ENCODE measurements around the gene RUNX1. TPM values are rescaled to one million over a fixed set of nuclear protein-coding genes. Genes with fewer than 3 reads are reported as not detected.
A peak's percentile ranks its signal among the peaks of the same experiment; 100 is the strongest.

Gene RUNX1
- total RNA-seq, 6 experiments from 2014 or later = 2.9 to 18.3 (median 4.3) TPM

DNA sequence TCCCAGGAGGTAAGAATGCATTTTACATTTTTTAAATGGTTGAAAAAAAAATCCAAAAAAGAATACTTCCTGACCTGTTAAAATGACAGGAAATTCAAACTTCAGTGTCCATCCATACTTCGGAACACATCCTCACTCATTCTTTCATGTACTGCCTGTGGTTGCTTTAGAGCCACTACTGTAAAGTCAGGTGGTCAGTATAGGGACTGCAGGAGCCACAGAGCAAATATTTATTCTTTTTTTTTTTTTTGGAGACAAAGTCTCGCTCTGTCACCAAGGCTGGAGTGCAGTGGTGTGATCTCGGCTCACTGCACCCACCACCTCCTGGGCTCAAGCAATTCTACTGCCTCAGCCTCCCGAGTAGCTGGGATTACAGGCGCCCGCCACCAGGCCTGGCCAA, 255.6 kb downstream of the RUNX1 start:
- DNase-seq (no peak), ATAC-seq (peak in 3 of 4 donors; percentile 9 to 40 (median 14))
- no peak overlapping the region for H3K4me3 ChIP-seq
- H3K27ac ChIP-seq = peak overlapping the region in 1 of 3 donors; percentile 85
- H3K27me3 ChIP-seq = no peaks in the 10 kb centered on the region
- intact Hi-C loops (cut with DNase I) = no loop called here
- peaks cover 0 to 58% (median 8%) of the 10 kb centered on the region in 4 donors for H3K4me1 ChIP-seq
- 57% methylated on average over 6 of the region's 6 CpGs for WGBS (ENCODE audit: insufficient coverage, low coverage, low lambda C conversion rate, missing lambda C conversion rate)
- no peak for TF ChIP-seq POLR2A (IDR thresholded peaks at IDR 0.05)
- TF ChIP-seq, protein P1, sequence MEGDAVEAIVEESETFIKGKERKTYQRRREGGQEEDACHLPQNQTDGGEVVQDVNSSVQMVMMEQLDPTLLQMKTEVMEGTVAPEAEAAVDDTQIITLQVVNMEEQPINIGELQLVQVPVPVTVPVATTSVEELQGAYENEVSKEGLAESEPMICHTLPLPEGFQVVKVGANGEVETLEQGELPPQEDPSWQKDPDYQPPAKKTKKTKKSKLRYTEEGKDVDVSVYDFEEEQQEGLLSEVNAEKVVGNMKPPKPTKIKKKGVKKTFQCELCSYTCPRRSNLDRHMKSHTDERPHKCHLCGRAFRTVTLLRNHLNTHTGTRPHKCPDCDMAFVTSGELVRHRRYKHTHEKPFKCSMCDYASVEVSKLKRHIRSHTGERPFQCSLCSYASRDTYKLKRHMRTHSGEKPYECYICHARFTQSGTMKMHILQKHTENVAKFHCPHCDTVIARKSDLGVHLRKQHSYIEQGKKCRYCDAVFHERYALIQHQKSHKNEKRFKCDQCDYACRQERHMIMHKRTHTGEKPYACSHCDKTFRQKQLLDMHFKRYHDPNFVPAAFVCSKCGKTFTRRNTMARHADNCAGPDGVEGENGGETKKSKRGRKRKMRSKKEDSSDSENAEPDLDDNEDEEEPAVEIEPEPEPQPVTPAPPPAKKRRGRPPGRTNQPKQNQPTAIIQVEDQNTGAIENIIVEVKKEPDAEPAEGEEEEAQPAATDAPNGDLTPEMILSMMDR (IDR thresholded peaks at IDR 0.05) = peak in 1 of 4 donors; percentile 19
- no peaks in the 10 kb centered on the region for H3K36me3 ChIP-seq
- H3K9me3 ChIP-seq = no peaks in the 10 kb centered on the region

DNA sequence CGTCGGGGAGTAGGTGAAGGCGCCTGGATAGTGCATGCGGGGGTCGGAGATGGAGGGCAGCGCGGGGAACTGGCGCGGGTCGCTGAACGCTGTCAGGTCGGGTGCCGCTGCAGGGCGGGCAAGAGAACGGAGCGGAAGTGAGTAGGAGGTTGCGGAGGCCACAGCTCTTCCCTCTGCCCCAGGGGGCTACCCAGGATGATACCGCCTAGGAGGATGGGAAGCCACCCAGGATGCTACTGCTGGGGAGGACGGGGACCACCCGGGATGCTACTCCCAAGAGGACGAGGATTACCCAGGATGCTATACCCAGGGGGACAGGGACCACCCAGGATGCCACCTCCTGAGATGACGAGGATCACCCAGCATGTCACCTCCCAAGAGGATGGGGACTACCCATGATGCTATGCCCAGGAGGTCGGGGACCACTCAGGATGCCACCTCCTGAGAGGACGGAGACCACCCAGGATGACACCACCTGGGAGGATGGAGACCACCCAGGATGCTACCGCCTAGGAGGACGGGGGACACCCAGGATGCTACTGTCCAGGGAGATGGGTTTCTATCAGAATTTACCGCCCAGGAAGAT, 256.5 kb downstream of the RUNX1 start:
- Histone ChIP-seq H3K4me1 (peaks cover 0 to 59% (median 8%) of the 10 kb centered on the region in 4 donors), H3K4me3 (no peak overlapping the region), H3K27me3 (no peaks in the 10 kb centered on the region), H3K36me3 (no peaks in the 10 kb centered on the region), H3K9me3 (no peaks in the 10 kb centered on the region), H3K27ac (no peak overlapping the region)
- TF ChIP-seq, protein P1 (IDR thresholded peaks at IDR 0.05) = no peak
- TF ChIP-seq POLR2A (IDR thresholded peaks at IDR 0.05) = no peak
- DNase-seq (no peak), ATAC-seq (no peak)
- WGBS (ENCODE audit: insufficient coverage, low coverage, low lambda C conversion rate, missing lambda C conversion rate) = 86% methylated on average over 7 of the region's 27 CpGs
- intact Hi-C loops (cut with DNase I) = no loop called here

DNA sequence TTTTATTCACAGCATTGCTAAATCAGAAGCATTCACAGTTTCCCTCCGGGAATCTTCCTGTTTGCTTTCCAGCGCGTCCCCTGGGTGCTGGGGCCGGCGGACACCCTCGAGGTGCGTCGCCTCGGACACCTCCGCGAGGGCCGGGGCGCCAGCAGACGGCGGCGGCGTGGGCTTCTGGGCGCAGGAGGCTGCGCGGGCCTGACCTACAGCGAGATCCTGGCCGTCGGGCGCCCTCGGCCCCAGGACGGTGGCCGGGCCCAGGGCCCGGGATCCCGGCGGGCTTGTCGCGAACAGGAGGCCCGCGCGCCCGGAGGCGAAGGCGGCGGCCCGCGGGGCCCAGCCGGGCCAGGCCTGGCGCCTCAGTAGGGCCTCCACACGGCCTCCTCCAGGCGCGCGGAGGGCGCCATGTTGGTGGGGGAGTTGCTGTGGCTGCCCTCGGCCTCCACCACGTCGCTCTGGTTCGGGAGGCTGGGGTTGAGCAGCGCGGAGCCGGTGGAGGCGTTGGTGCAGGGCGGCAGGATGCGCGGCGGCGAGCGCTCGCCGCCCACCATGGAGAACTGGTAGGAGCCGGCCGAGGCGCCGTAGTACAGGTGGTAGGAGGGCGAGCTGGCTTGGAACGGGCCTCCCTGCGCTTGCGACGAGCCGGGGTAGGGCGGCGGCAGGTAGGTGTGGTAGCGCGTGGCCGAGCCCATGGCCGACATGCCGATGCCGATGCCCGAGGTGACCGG, 257.2 kb downstream of the RUNX1 start:
- no peak overlapping the region for H3K4me3 ChIP-seq
- peak in 1 of 3 donors; percentile 58 for DNase-seq
- peaks cover 0 to 55% (median 8%) of the 10 kb centered on the region in 4 donors for H3K4me1 ChIP-seq
- TF ChIP-seq POLR2A (IDR thresholded peaks at IDR 0.05) = no peak
- TF ChIP-seq, protein P1 (IDR thresholded peaks at IDR 0.05) = no peak
- WGBS (ENCODE audit: insufficient coverage, low coverage, low lambda C conversion rate, missing lambda C conversion rate) = 90% methylated on average over 6 of the region's 84 CpGs
- no peak for ATAC-seq
- H3K27ac ChIP-seq = no peak overlapping the region
- H3K36me3 ChIP-seq = no peaks in the 10 kb centered on the region
- no peaks in the 10 kb centered on the region for H3K9me3 ChIP-seq
- intact Hi-C loops (cut with DNase I) = no loop called here
- no peaks in the 10 kb centered on the region for H3K27me3 ChIP-seq

DNA sequence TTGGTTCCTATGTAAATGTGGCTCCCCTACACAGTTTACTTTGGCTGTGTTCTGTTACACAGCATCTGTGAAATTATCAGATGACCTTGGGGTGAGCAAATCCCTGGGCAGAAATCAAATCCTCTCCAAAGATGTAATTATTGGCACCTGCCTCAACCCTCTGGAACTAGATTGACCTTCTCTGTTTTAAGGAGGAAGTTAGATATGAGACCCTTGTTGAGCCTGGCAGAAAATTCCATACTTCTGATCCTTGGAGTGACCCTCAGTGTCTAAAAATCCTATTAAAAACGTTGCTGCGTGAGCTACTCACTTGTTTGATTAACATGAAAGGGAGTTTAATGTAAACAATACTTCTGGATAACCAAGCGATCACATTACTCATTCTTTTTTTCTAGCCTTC, 258.3 kb downstream of the RUNX1 start:
- Histone ChIP-seq H3K4me3 (no peak overlapping the region), H3K36me3 (no peaks in the 10 kb centered on the region), H3K27ac (no peak overlapping the region), H3K27me3 (no peaks in the 10 kb centered on the region), H3K4me1 (peaks cover 0 to 44% (median 4%) of the 10 kb centered on the region in 4 donors), H3K9me3 (no peaks in the 10 kb centered on the region)
- DNase-seq (no peak), ATAC-seq (peak in 2 of 4 donors; percentile 9 to 33)
- no peak for TF ChIP-seq POLR2A (IDR thresholded peaks at IDR 0.05)
- TF ChIP-seq, protein P1 (IDR thresholded peaks at IDR 0.05) = no peak
- WGBS (ENCODE audit: insufficient coverage, low coverage, low lambda C conversion rate, missing lambda C conversion rate) = 6% methylated on average over 3 of the region's 3 CpGs
- intact Hi-C loops (cut with DNase I) = no loop called here

All from right lobe of liver (tissue), 6 donors.